Motor neuron (in vitro differentiated cells): ENCODE measurements around the gene TMEM50B. TPM values are rescaled to one million over a fixed set of nuclear protein-coding genes. Genes with fewer than 3 reads are reported as not detected.

Experiments used
- total RNA-seq, 8 experiments: library from RNA; unstranded; fragments of 300-600 nt; gene quantifications; 2 replicates each; pipeline versions ENCODE4 v1.2.3 to v1.2.4, GENCODE V29; 2022

TMEM50B gene
- total RNA-seq, 8 experiments from 2014 or later = 18.5 to 57.6 (median 31.8) TPM

Other genes starting within 250 kb of the TMEM50B start
- 10 to 100 TPM in 4 of 8 experiments, 1 to 10 TPM in 4; 4.1 to 17.8 (median 9.7) TPM for gene IL10RB, start 213.6 kb downstream of the TMEM50B start, total RNA-seq
- 10 to 100 TPM; 13.9 to 49.0 (median 17.4) TPM for gene IFNAR1, start 155.0 kb downstream of the TMEM50B start, total RNA-seq
- 10 to 100 TPM; 21.4 to 58.1 (median 31.9) TPM for gene IFNGR2, start 76.6 kb downstream of the TMEM50B start, total RNA-seq
- 1 to 10 TPM; 1.9 to 5.3 (median 2.3) TPM for gene DNAJC28, start 11.7 kb upstream of the TMEM50B start, total RNA-seq
- gene GART, start 62.1 kb upstream of the TMEM50B start, total RNA-seq = 100 to 1,000 TPM in 3 of 8 experiments, 10 to 100 TPM in 5; 61.0 to 202 (median 83.0) TPM
- 100 to 1,000 TPM in 7 of 8 experiments, 10 to 100 TPM in 1; 97.3 to 440 (median 181) TPM for gene SON, start 63.1 kb upstream of the TMEM50B start, total RNA-seq
- gene DONSON, start 108.7 kb upstream of the TMEM50B start, total RNA-seq = 10 to 100 TPM; 13.6 to 37.6 (median 29.7) TPM
- 10 to 100 TPM; 27.0 to 49.3 (median 44.5) TPM for gene CRYZL1, start 161.8 kb upstream of the TMEM50B start, total RNA-seq
- gene ITSN1, start 162.5 kb upstream of the TMEM50B start, total RNA-seq = 10 to 100 TPM; 27.8 to 89.0 (median 36.4) TPM